Liver (tissue), 3 donors: Measurements from ENCODE around the gene CADPS.

Experiments used
- FOXA1 ChIP-seq: IDR thresholded peaks from 2 replicates; pipeline ENCODE4 v1.6.1; 2016; ENCODE audit warnings: antibody characterized with exemption
- GABPA ChIP-seq, 2 donors: IDR thresholded peaks in 1 of 2; conservative IDR thresholded peaks in 1 of 2; 2 replicates each; pipeline ENCODE4 v1.6.1; 2016; ENCODE audit warnings: antibody characterized with exemption in 2 of 2, mild to moderate bottlenecking in 1 of 2, moderate library complexity in 1 of 2
- HNF4A ChIP-seq, 2 donors: conservative IDR thresholded peaks; 2 replicates each; pipeline ENCODE4 v1.6.1; 2016; ENCODE audit warnings: antibody characterized with exemption in 2 of 2, mild to moderate bottlenecking in 2 of 2
- HNF4G ChIP-seq: IDR thresholded peaks from 2 replicates; pipeline ENCODE4 v1.6.1; 2016; ENCODE audit warnings: antibody characterized with exemption
- JUND ChIP-seq, 2 donors: IDR thresholded peaks; 2 replicates each; pipeline ENCODE4 v1.6.1; 2016; ENCODE audit warnings: antibody characterized with exemption in 2 of 2
- MAX ChIP-seq: IDR thresholded peaks from 2 replicates; pipeline ENCODE4 v1.6.1; 2016; ENCODE audit warnings: antibody characterized with exemption
- RAD21 ChIP-seq, 2 donors: IDR thresholded peaks; 2 replicates each; pipeline ENCODE4 v1.6.1; 2016; ENCODE audit warnings: antibody characterized with exemption in 2 of 2, mild to moderate bottlenecking in 2 of 2
- SP1 ChIP-seq: IDR thresholded peaks from 2 replicates; pipeline ENCODE4 v1.6.1; 2018; ENCODE audit warnings: antibody characterized with exemption, mild to moderate bottlenecking
- TAF1 ChIP-seq: conservative IDR thresholded peaks from 2 replicates; pipeline ENCODE4 v1.6.1; 2016; ENCODE audit warnings: antibody characterized with exemption, mild to moderate bottlenecking
- YY1 ChIP-seq: IDR thresholded peaks from 2 replicates; pipeline ENCODE4 v1.6.1; 2016; ENCODE audit warnings: antibody characterized with exemption, mild to moderate bottlenecking
- ZBTB33 ChIP-seq: IDR thresholded peaks from 2 replicates; pipeline ENCODE4 v1.6.1; 2016; ENCODE audit warnings: antibody characterized with exemption
- TF ChIP-seq, protein P1 (sequence below): fragments of 150-350 bp; IDR thresholded peaks from 2 replicates; pipeline ENCODE4 v1.5.1; 2017; ENCODE audit warnings: improper control_type of control experiment, low read depth, low read length; ENCODE audit not compliant: missing input control
- TF ChIP-seq, protein P2 (sequence below): IDR thresholded peaks from 2 replicates; pipeline ENCODE4 v1.6.1; 2016; ENCODE audit warnings: antibody characterized with exemption
- TF ChIP-seq, protein P3 (sequence below): IDR thresholded peaks from 2 replicates; pipeline ENCODE4 v1.6.1; 2016; ENCODE audit warnings: antibody characterized with exemption, mild to moderate bottlenecking
- donor health status: healthy.
- donor health status: healthy.

- TF ChIP-seq, protein P1, sequence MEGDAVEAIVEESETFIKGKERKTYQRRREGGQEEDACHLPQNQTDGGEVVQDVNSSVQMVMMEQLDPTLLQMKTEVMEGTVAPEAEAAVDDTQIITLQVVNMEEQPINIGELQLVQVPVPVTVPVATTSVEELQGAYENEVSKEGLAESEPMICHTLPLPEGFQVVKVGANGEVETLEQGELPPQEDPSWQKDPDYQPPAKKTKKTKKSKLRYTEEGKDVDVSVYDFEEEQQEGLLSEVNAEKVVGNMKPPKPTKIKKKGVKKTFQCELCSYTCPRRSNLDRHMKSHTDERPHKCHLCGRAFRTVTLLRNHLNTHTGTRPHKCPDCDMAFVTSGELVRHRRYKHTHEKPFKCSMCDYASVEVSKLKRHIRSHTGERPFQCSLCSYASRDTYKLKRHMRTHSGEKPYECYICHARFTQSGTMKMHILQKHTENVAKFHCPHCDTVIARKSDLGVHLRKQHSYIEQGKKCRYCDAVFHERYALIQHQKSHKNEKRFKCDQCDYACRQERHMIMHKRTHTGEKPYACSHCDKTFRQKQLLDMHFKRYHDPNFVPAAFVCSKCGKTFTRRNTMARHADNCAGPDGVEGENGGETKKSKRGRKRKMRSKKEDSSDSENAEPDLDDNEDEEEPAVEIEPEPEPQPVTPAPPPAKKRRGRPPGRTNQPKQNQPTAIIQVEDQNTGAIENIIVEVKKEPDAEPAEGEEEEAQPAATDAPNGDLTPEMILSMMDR: no peak
- TF ChIP-seq TAF1 (no peak), MAX (no peak), RAD21 (IDR thresholded peaks at IDR 0.05) (no peak), YY1 (no peak), JUND (IDR thresholded peaks at IDR 0.05) (no peak), SP1 (no peak), GABPA (IDR thresholded peaks at IDR 0.05 in 1 of 2, conservative IDR thresholded peaks at IDR 0.05 in 1 of 2) (no peak), FOXA1 (no peak), ZBTB33 (no peak), HNF4G (no peak), HNF4A (conservative IDR thresholded peaks at IDR 0.05) (no peak)
- TF ChIP-seq, protein P2, sequence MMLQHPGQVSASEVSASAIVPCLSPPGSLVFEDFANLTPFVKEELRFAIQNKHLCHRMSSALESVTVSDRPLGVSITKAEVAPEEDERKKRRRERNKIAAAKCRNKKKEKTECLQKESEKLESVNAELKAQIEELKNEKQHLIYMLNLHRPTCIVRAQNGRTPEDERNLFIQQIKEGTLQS: no peak
- TF ChIP-seq, protein P3, sequence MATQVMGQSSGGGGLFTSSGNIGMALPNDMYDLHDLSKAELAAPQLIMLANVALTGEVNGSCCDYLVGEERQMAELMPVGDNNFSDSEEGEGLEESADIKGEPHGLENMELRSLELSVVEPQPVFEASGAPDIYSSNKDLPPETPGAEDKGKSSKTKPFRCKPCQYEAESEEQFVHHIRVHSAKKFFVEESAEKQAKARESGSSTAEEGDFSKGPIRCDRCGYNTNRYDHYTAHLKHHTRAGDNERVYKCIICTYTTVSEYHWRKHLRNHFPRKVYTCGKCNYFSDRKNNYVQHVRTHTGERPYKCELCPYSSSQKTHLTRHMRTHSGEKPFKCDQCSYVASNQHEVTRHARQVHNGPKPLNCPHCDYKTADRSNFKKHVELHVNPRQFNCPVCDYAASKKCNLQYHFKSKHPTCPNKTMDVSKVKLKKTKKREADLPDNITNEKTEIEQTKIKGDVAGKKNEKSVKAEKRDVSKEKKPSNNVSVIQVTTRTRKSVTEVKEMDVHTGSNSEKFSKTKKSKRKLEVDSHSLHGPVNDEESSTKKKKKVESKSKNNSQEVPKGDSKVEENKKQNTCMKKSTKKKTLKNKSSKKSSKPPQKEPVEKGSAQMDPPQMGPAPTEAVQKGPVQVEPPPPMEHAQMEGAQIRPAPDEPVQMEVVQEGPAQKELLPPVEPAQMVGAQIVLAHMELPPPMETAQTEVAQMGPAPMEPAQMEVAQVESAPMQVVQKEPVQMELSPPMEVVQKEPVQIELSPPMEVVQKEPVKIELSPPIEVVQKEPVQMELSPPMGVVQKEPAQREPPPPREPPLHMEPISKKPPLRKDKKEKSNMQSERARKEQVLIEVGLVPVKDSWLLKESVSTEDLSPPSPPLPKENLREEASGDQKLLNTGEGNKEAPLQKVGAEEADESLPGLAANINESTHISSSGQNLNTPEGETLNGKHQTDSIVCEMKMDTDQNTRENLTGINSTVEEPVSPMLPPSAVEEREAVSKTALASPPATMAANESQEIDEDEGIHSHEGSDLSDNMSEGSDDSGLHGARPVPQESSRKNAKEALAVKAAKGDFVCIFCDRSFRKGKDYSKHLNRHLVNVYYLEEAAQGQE: no peak
These were observed 273.8 kb downstream of the CADPS start for GRCh38 chr3:62601238-62602070.
